ENCODE results near the gene CEP85L.

CEP85L gene

DNA sequence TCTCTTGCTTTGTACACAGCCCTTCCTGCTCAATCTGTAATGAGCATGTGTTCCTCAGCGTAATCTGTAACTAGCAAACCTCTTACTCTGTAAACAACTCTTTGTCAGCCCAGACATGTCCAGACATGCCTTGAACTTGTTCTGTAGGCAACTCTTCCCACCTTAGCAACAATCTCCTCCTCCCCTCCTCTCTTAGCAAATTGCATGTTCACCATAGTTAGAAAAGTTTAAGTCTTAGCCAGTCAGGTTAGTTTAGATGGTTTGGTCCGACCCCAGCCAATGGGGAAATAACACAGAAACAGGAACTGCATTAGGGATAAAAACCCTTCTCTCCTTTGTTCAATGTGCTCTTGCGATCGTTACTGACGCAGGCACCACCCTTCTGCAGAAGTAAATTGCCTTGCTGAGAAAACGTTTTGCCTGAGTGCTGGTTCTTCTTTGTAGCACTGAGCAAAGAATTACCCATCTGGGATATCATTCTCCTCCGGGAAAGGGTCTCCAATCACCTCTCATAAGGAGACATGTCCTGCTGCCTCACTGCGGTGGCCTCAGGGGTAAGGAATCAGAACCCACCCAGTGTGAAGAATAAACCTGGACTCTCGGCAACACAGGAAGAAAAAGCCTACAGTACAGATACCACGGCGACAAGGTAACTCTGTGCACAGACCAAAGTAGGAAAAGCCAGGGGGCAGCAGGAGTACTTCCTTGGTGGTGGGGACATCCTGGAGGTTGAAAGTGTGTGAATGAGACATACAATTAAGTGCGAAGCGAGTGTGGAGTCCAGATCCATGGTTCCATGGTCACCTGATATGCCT, 77.1 kb downstream of the CEP85L start:
- DNase-seq = no peak

DNA sequence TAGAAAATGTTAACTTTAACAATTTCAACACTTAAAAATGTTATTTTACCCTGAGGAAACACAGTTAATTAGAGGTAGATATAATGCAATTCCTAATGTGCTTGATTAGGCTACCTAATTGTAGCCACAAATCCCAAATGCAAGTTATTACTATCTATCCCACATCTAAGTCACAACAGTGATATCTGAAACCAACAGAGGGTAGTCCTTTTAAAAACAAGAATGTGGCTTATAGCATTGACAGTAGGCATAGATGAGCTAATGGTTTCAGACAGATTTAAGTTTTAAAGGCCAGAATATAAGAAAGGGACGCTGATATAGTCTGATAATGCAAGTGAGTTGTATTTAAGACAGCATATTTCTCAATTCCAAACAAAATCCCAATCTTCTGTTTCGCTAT, 80.3 kb downstream of the CEP85L start:
- no peak for DNase-seq

DNA sequence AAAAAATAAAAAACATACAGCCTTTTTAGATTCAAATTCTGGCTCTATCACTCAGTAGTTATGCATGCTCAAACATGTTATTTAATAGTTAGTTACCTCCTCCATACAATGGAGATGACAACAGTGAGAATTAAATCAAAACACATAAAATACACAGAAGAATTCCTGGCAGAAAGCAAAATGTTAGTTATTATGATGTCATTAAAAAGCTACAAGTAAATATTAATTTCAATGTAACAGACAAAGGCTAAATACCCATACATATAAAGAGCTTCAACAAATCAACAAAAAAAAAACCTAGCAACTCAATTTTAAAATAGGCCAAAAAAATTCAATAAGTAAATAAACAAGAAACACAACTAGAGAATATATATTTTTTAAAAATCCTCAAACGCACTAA, 81.9 kb downstream of the CEP85L start:
- no peak for DNase-seq

DNA sequence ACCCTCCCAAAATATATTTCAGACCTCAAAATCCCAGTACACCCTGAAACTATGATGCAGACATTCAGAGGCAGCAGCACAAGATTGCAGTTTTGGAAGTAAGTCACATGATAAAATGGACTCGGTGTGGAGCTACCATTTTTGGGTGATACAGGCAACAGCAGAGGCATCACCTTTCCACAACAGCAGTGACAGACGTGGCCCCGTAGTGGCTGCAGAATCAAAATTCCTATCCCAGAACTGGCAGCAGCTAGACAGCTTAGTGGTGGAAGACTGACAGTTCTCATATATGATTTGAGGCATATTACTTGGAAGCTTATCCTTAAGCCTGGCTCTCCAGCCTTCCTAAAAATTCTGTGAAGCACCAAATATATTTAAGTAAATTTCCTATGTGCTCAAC, 83.4 kb downstream of the CEP85L start:
- no peak for DNase-seq

DNA sequence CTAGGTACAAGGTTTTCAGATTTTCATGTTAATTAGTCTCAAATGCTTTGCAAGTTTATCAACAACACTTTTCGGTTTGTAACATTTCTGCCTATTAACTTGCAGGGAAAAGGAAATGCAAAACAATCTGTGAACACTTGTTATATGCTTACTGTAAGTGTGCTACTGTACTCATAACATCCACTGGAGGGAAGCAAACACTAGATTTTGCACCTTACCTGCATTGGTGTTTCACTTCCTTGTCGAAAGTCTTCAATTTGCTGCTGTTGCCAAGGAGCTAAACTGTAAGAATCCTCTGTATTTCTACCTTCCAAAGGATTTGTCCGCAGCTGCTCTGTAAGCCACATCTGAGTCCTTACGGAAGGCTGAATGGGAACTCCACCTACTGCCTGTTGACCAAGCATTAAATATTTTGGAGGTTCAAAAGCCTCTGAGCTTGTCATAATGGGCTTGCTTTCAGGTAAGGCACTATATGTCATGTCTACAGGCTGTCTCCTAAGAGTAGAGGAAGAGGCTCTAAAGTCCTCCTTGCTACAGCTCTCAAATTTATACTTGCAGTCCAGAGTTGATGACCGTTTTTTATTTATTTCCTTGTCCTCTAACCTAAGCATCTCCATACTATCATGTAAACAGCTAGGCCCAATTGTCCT, 86.0 kb downstream of the CEP85L start:
- no peak for DNase-seq

DNA sequence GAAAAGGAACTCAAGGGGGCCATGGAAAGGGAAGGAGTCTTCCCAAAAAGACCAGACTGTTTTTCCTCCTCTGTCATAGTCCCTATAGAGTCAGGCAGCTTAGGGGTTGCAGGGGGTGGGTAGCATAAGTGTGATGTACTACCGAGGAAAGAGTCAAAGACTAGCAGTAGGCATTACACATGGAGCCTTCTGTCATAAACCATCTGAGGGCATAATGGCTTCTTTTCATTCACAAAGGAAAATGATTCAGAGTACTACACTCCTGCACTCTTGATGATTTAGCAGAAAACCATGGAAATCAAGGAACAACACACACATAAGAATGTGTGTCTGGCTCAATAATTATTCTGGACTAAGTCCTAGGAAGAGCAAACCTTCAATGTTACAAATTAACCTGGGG, 88.4 kb downstream of the CEP85L start:
- DNase-seq = no peak

DNA sequence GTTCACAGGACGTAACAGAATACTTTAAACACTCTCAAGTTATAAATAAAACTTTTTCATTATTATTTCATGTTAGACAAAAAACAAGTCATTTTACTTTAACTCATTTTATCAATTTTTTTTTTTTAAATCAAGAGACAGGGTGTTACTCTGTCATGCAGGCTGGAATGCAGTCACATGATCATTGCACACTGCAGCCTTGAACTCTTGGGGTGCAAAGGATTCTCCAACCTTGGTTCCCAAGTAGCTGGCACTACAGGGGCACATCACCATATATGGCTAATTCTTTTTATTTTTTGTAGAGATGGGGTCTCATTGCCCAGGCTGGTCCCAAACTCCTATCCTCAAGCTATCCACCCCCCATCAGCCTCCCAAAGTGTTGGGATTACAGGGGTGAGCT, 89.1 kb downstream of the CEP85L start:
- DNase-seq = no peak

DNA sequence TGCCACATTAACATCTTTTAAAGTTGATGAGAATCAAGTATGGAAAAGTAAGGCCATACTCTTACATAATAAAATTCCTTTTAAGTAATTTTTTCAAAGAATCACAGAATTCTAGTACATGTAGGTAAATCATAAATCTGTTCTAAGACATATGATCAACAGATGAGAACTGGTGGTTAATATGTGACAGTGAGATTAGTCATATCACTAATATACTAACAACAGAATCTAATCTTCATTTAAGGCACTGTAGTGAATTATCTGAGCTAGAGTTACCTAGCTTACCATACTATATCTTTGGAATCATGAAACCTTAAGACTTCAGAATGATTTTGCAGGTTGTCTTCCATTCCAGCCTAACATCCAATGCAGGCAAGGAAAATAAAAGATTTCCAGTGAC, 91.7 kb downstream of the CEP85L start:
- DNase-seq = no peak

DNA sequence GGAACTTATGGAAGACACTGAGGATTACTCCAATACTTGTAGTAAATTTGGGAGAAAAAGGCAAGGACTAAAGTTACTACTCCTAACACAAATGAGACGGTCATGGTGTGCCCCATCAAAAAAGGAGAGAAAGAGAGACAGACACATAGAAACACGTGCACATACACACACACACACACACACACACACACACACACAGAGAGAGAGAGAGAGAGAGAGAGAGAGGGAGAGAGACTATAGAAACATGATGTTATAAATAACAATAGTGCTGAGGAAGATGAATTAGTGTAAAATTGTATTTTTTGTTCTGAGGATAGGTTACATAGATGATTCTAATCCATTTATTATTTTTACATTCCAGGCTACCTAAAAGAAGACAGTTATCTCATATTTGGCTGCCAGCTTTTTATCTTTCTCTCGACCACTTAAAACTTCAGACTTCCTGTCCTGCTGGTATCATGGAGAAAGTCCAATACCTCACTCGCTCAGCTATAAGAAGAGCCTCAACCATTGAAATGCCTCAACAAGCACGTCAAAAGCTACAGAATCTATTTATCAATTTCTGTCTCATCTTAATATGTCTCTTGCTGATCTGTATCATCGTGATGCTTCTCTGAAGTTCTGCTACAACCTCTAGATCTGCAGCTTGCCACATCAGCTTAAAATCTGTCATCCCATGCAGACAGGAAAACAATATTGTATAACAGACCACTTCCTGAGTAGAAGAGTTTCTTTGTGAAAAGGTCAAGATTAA, 92.8 kb downstream of the CEP85L start:
- no peak for DNase-seq

DNA sequence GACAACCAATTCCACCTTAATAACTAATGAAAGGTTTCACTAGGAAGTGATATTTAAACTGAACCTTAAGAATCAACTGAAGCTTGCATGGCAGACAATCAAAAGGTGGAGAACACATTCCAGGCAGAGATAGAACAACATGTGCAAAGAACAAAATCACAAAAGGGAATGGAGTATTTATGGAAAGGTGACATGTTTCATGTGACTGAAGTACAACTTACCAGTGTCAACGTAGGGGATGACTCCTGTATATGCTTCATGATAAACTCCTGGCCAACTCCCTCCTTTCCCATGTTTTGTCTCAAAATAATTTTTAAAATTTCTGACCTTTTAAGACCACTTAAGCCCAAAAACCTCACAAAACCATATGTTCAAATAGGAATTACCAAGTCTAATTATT, 96.7 kb downstream of the CEP85L start:
- DNase-seq = no peak

DNA sequence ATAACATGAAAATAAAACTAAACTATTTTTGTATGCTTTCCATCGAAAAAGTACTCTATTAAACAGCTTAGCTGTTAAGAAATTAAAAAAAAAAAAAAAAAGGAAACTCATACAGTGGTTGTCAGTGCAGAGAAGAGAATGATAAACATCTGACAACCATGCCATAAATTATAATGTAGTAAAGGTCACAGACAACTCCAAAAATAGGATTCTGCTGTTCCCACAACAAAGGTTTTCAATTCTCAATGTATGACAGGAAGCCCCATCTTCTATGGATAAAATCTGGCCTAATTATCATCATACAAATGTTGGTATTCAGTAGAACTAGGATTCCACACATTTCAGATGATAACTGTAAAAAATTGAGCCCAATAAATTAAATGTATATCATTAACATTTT, 98.3 kb downstream of the CEP85L start:
- no peak for DNase-seq

DNA sequence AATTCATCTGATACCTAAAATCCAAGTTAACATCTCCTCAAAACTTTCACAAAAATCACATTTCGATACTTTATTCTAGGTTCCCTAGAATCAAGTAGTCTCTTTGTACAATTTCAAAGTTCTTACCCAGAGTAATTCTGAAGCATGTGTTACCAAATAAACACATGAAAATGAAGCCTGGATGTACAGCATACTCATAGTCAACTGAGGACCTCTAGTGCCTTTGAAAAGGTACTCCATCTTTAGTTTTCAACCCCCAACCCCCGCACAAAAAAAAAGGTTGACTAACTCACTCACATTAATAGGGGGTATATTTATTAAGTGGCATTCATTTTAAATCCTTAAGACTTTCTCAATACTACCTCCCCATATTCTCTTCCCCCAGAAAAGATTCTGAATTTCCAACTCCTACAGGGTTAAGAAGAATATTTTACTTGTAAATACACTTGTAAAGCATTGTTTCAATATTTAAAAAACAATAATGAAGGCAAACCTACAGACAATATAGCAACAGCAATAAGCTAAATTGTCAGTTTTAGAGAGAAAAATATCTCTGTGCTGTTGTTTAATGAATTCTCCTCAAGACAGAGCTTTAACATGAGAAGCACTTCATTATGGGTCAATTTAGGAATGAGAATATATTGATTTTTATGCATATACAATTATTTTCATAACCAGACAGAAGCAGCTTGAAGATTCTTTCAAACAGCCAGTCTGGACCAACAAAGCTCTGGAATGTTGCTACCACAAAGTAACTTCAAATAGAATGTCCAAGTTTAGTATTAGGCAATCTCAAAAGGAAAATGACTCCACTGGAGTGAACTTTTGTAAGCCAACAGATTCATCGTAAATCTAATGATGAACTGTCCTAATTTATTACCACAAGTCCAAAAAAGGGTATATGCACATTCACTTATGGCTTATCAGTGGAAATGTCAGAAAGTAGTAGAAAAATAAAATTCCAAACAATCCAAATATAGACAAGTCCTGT, 100.0 kb downstream of the CEP85L start:
- no peak for DNase-seq

DNA sequence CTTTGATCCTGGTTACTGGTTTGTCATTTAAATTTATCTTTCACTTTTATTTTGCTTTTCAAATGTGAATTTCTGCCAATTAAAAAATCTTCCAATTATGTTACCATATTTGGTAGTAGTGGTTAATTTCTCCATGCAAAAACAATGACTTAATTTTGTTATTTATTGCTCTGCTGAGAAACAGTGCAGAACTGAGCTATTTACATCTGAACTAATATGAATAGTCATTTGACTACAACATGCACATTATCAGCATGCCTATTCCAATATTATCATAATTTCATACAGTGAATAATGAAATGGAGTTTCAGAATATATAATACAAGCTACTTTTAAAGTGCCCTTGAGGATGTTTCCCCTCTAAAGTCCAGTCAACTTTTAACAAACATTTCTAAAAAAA, 102.8 kb downstream of the CEP85L start:
- no peak for DNase-seq

DNA sequence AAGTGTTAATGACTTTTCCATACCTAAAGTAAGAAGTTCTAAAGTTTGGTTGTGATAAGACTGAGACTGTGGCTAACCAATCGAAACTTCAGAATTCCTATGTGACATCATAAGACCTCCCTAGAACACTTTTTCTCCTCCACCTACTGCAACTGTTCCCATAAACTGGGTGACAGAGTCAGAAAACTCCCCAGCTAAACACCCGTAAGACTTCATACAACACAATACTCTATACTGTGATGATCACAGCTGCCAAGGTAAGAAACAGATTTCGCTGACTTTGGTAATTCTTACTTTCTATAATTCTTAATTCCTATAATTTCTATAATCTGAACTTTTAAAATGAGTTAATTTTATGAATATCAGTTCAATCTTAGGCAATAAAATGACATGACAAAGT, 103.3 kb downstream of the CEP85L start, which contains the start of gene PLN:
Gene PLN, plus strand, starts transcription at position 161 of the 400 bp plus-strand sequence. CDS start 10,626 bp downstream, outside the sequence.
- no peak for DNase-seq

DNA sequence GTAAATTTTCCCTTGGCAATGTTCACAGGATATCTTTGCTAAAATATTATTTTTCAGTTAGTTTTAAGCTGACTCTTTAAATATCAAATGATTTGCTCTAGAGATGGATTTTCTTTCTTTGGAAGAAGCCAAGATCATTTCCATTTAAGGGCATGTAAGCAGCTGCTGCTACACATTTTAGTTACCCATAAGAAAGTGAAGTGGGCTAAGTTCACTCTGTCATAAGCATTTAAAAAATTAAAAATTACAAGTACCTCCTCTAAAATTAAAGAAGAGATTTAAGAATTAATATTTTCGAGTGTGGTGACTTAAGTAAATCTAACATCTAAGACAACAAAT, 104.5 kb downstream of the CEP85L start:
- no peak for DNase-seq

DNA sequence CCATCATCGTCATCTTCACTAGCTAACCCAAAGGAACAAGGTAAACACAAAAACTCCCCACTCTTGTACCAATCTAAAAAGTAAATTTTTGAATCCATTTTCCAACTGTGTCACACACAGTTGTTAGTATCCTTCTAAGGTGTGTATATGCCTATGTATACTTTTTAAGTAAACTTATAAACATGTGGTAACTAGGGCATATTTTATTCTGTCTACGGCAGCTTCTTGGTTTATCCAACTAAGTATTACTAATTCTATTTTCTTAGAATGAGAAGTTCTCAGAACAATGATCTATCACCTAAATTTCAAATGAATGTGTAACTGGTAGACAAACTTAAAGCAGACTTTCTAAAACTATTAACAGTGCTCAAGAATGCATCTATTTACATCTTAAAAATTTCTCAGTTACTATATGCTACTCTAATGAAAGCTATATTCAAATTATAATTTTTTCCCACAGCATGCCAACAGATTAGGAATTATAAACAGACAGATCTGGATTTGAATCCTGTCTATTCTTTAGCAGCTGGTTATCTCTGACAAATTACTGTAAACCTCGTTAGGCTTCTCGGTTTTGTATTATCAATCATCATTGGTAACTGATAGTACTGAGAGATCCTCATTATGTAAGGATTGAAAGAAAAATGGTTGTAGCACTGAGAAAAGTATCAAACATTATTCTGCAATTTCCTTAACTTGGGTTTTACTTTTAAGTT, 105.1 kb downstream of the CEP85L start:
- DNase-seq = no peak

DNA sequence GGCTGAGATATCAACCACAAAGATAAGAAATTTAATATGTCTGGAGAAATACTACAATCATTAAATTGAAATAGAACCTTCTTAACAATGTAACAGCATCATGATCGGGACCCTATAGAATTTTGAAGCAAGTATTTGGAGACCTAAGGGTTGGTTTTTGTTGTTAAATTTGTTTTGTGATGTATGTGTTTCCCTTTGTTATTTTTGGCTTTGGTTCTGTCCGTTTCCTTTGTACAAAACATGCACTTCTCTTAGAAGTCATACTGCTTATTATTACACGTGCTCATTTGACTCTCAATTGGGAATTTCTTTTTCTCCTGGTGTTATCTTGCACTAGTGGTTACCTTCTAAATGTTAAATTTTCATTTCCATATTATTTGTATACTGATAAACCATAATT, 107.3 kb downstream of the CEP85L start:
- DNase-seq = no peak

DNA sequence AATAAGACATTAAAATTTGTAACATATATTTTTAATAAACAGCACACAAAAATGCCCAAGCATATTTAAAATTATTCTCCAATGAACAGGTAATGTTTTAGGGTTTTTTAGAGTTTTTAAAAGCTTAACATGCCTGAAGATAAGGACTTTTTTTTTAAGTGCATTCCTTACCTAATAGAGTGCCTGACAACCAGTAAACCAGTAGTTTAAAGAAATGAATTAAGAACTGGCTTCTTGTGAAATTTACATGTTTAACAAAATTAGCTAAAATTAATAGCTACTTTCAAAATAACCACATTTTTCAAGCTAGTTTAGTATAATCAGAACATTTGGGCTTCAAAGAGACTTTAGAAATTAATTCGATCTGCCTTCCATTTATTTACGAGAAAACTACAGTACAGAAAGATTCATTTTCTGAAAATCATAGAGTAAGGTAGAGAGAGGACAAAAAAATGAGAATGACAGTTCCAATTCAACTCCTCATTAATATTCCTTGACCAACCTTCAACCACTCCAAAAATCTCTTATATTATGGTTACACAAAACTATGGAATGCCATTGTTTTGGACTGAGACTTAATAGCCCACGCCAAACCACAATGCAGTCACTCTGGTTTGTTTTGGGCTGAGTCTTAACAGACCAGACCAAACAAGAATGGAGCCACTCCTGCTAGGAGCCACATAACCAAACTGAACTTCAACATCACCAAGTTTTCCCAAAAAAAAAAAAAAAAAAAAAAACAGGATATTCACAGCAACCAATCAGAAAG, 109.0 kb downstream of the CEP85L start:
- no peak for DNase-seq

DNA sequence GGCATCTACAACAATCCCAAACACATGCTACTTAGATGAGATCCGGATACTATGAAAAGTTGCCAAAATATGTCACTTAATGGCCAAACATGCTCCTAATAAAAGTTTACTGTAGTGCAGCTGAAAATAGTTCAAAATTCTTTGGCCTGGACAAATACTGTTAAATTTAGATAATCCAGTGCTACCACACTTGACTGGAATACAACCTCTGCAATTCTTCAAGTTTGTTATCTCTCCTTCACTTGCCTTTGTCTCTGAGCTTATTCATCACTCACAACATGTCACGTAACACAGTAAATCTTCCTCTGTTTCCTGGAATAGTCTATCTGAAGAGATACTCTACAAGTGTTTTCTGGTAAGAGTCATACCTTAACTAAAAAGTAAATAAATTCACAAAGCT, 113.8 kb downstream of the CEP85L start:
- DNase-seq = no peak

DNA sequence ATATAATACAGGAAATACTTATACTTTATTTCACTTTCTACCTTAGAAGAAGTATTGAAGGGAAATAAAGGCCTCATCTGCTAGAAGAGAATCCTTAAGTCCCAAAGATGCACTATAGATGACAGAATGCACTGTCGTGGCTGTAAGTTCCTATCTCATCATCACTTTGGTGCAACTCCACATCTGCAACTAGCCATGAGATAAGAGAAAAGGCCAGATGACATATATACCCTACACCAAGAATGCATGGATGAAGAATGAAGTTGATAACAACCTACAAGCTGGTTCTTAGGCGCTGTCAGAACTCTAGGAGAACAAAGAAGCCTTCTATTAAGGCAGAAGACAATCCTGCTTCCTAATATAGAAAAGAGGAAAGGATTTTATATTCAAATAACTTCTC, 114.9 kb downstream of the CEP85L start:
- DNase-seq = no peak

DNA sequence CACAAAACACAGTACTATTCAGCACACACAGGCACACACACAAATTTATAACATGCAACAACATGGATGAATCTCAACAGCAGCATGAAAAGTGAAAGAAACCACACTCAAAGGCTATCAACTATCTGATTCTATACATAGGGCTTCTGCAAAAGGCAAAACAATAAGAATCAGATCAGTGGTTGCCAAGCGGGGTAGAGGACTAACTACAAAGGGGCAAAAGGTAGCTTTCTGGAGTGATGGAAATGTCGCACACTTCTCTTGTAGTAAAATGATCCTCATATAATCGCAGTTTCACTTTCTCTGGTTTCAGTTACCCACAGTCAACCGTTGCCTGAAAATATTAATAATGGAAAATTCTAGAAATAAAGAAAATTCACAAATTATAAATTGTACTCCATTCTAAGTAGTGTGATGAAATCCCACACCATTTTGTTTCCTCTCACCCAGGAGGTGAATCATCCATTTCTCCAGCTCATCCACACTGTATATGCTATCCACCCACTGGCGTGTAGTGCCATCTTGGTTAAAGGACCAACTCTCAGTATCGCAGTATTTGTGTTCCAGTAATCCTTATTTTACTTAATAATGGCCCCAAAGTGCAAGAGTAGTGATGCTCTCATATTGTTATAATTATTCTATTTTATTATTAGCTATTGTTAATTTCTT, 116.1 kb downstream of the CEP85L start:
- DNase-seq = no peak
